Activated CD8-positive, alpha-beta T cell treated with anti-CD3 and anti-CD28 coated beads, Interleukin-2, amount 10 ng/mL, durations not matched to agents 7 days and 5 days (primary cell): ENCODE results near the gene RPL36. TPM values are rescaled to one million over a fixed set of nuclear protein-coding genes. Genes with fewer than 3 reads are reported as not detected.

Experiments used
- ATAC-seq: fragments of 150-1000 bp; cut with Tn5 transposase; one replicate; pipeline ENCODE4 v1.10.0; 2021; ENCODE audit warnings: moderate library complexity
- CTCF ChIA-PET: fragments of 350-600 bp; sonication (Branson Sonifier 250); formaldehyde crosslinking; loops from one replicate; lab custom pipeline; 2021; ENCODE audit warnings: antibody characterized with exemption; lab: Charles Lee
- POLR2A ChIA-PET: fragments of 350-600 bp; sonication (Branson Sonifier 250); formaldehyde crosslinking; loops from one replicate; lab custom pipeline; 2021; ENCODE audit warnings: antibody characterized with exemption; lab: Charles Lee
- DNase-seq: peaks from one replicate; pipeline ENCODE4 v3.0.0-alpha.2; 2020
- H3K27ac Mint-ChIP-seq: one replicate; pipeline ENCODE4 v1.8.0; 2021; ENCODE audit warnings: mild to moderate bottlenecking, mixed read lengths
- H3K27me3 Mint-ChIP-seq: one replicate; pipeline ENCODE4 v1.8.0; 2021; ENCODE audit warnings: low read depth, mixed read lengths
- H3K36me3 Mint-ChIP-seq: one replicate; pipeline ENCODE4 v1.8.0; 2021; ENCODE audit warnings: low read depth, mixed read lengths
- H3K4me1 Mint-ChIP-seq: one replicate; pipeline ENCODE4 v1.8.0; 2021; ENCODE audit warnings: low read depth, mixed read lengths
- H3K4me3 Mint-ChIP-seq: one replicate; pipeline ENCODE4 v1.8.0; 2021; ENCODE audit warnings: mild to moderate bottlenecking, mixed read lengths
- H3K9me3 Mint-ChIP-seq: one replicate; pipeline ENCODE4 v1.8.0; 2022; ENCODE audit warnings: mixed read lengths; ENCODE audit not compliant: insufficient read depth
- total RNA-seq, 2 experiments: library from RNA; stranded (reverse); gene quantifications; one replicate each; pipeline ENCODE4 v1.2.3, GENCODE V29; 2021

The RPL36 gene
- total RNA-seq, 2 experiments from 2014 or later, result 926 to 951 TPM

- Mint-ChIP-seq H3K4me3 (peak overlapping the region; percentile 97), H3K36me3 (peaks cover 48% of the 10 kb centered on the region)
- CTCF ChIA-PET, result no interaction called here
These were observed 2.7 kb downstream of the RPL36 start for GRCh38 chr19:5692723-5693194.

GRCh38 chr19:5693195-5694166 lies 3.4 kb downstream of the RPL36 start:
- Mint-ChIP-seq H3K27me3 (no peaks in the 10 kb centered on the region), H3K9me3 (no peaks in the 10 kb centered on the region), H3K27ac (peak overlapping the region; percentile 20), H3K4me1 (peaks cover 23% of the 10 kb centered on the region), H3K36me3 (peaks cover 48% of the 10 kb centered on the region), H3K4me3 (no peak overlapping the region)
- CTCF ChIA-PET, result no interaction called here
- no peak for DNase-seq
- no peak for ATAC-seq
- POLR2A ChIA-PET, result interaction anchor here (0.6 kb wide), 1 partner anchor 27 kb away, joined by 5 read pairs; the partner anchor contains the start of gene CATSPERD

More at GRCh38 chr19:5692723-5693194, 2.7 kb downstream of the RPL36 start:
- no peaks in the 10 kb centered on the region for H3K27me3 Mint-ChIP-seq
- peaks cover 28% of the 10 kb centered on the region for H3K4me1 Mint-ChIP-seq
- no peaks in the 10 kb centered on the region for H3K9me3 Mint-ChIP-seq
- DNase-seq (no peak), ATAC-seq (no peak)
- H3K27ac Mint-ChIP-seq, result peak overlapping the region; percentile 42
- POLR2A ChIA-PET, result interaction anchor here (0.6 kb wide), 1 partner anchor 28 kb away, joined by 5 read pairs; the partner anchor contains the start of gene CATSPERD

- Mint-ChIP-seq H3K27ac (peak overlapping the region; percentile 20), H3K4me1 (peaks cover 20% of the 10 kb centered on the region), H3K36me3 (peaks cover 53% of the 10 kb centered on the region), H3K27me3 (no peaks in the 10 kb centered on the region), H3K9me3 (no peaks in the 10 kb centered on the region), H3K4me3 (no peak overlapping the region)
- no peak for ATAC-seq
- CTCF ChIA-PET, result no interaction called here
- POLR2A ChIA-PET, result no interaction called here
- no peak for DNase-seq
These were observed 4.3 kb downstream of the RPL36 start for GRCh38 chr19:5694167-5694955.

GRCh38 chr19:5694956-5695648 lies 5.0 kb downstream of the RPL36 start:
- CTCF ChIA-PET, result no interaction called here
- H3K4me1 Mint-ChIP-seq, result peaks cover 15% of the 10 kb centered on the region
- POLR2A ChIA-PET, result no interaction called here
- no peak overlapping the region for H3K4me3 Mint-ChIP-seq
- ATAC-seq, result no peak
- H3K27me3 Mint-ChIP-seq, result no peaks in the 10 kb centered on the region
- H3K9me3 Mint-ChIP-seq, result no peaks in the 10 kb centered on the region
- H3K27ac Mint-ChIP-seq, result no peak overlapping the region
- H3K36me3 Mint-ChIP-seq, result peaks cover 51% of the 10 kb centered on the region
- DNase-seq, result no peak

- no peak overlapping the region for H3K4me3 Mint-ChIP-seq
- ATAC-seq (no peak), DNase-seq (no peak)
- H3K27me3 Mint-ChIP-seq, result no peaks in the 10 kb centered on the region
- no peaks in the 10 kb centered on the region for H3K9me3 Mint-ChIP-seq
- H3K27ac Mint-ChIP-seq, result no peak overlapping the region
- POLR2A ChIA-PET, result no interaction called here
- peaks cover 15% of the 10 kb centered on the region for H3K4me1 Mint-ChIP-seq
- CTCF ChIA-PET, result no interaction called here
- peaks cover 51% of the 10 kb centered on the region for H3K36me3 Mint-ChIP-seq
These were observed 5.6 kb downstream of the RPL36 start for GRCh38 chr19:5695649-5696195.

- Mint-ChIP-seq H3K4me3 (no peak overlapping the region), H3K36me3 (peaks cover 50% of the 10 kb centered on the region), H3K9me3 (no peaks in the 10 kb centered on the region), H3K27ac (no peak overlapping the region), H3K4me1 (peaks cover 15% of the 10 kb centered on the region), H3K27me3 (no peaks in the 10 kb centered on the region)
- CTCF ChIA-PET, result no interaction called here
- ATAC-seq, result no peak
- DNase-seq, result no peak
- POLR2A ChIA-PET, result no interaction called here
These were observed 6.3 kb downstream of the RPL36 start for GRCh38 chr19:5696196-5697021.

- ChIA-PET CTCF (interaction anchor here (1.8 kb wide), 1 partner anchor 7 kb away, joined by 4 read pairs; the partner anchor contains the start of gene RPL36), POLR2A (no interaction called here)
- H3K4me1 Mint-ChIP-seq, result peaks cover 10% of the 10 kb centered on the region
- H3K36me3 Mint-ChIP-seq, result peaks cover 48% of the 10 kb centered on the region
- no peaks in the 10 kb centered on the region for H3K27me3 Mint-ChIP-seq
- no peak for ATAC-seq
- no peaks in the 10 kb centered on the region for H3K9me3 Mint-ChIP-seq
- no peak overlapping the region for H3K4me3 Mint-ChIP-seq
- DNase-seq, result no peak
- H3K27ac Mint-ChIP-seq, result no peak overlapping the region
These were observed 7.2 kb downstream of the RPL36 start for GRCh38 chr19:5697022-5697889.

GRCh38 chr19:5697890-5698634 lies 8.0 kb downstream of the RPL36 start:
- H3K4me3 Mint-ChIP-seq, result no peak overlapping the region
- H3K27ac Mint-ChIP-seq, result no peak overlapping the region
- no peaks in the 10 kb centered on the region for H3K27me3 Mint-ChIP-seq
- POLR2A ChIA-PET, result no interaction called here
- H3K9me3 Mint-ChIP-seq, result no peaks in the 10 kb centered on the region
- H3K36me3 Mint-ChIP-seq, result peaks cover 42% of the 10 kb centered on the region
- peaks cover 2% of the 10 kb centered on the region for H3K4me1 Mint-ChIP-seq
- CTCF ChIA-PET, result interaction anchor here (1.8 kb wide), 1 partner anchor 8 kb away, joined by 4 read pairs; the partner anchor contains the start of gene RPL36
- no peak for ATAC-seq
- no peak for DNase-seq

- Mint-ChIP-seq H3K27ac (no peak overlapping the region), H3K36me3 (peaks cover 46% of the 10 kb centered on the region), H3K4me3 (no peak overlapping the region), H3K9me3 (no peaks in the 10 kb centered on the region), H3K27me3 (no peaks in the 10 kb centered on the region), H3K4me1 (no peaks in the 10 kb centered on the region)
- DNase-seq, result no peak
- POLR2A ChIA-PET, result no interaction called here
- no peak for ATAC-seq
- CTCF ChIA-PET, result interaction anchor here (0.8 to 1.8 kb wide), 2 partner anchors 8 to 9 kb away, joined by 3 to 4 read pairs; partner anchors contain the start of gene RPL36
These were observed 8.7 kb downstream of the RPL36 start for GRCh38 chr19:5698635-5699422.
